ENCODE data around the gene CDC25C.

GRCh38 chr5:138258704-138259292, 72.8 kb downstream of the CDC25C start:
- TF ChIP-seq USF2 (IDR thresholded peaks at IDR 0.05; ENCODE audit: borderline replicate concordance, low read depth, low read length) (no peak), CTCF (IDR thresholded peaks at IDR 0.05) (no peak), NRF1 (IDR thresholded peaks at IDR 0.05; ENCODE audit: low read depth, low read length) (no peak), SMC3 (IDR thresholded peaks at IDR 0.05; ENCODE audit: low read depth, low read length) (no peak), RCOR1 (IDR thresholded peaks at IDR 0.05; ENCODE audit: low read length) (no peak), EP300 (IDR thresholded peaks at IDR 0.05; ENCODE audit: borderline replicate concordance in 1 of 2, low read depth in 1 of 2, low read length in 1 of 2) (no peak), GABPA (IDR thresholded peaks at IDR 0.05; ENCODE audit: low read depth) (no peak), CHD2 (IDR thresholded peaks at IDR 0.05; ENCODE audit: low read length, partially characterized antibody) (no peak), TEAD4 (IDR thresholded peaks at IDR 0.05; ENCODE audit: borderline replicate concordance, insufficient read depth) (no peak), RAD21 (IDR thresholded peaks at IDR 0.05; ENCODE audit: low read length) (no peak), EZH2phosphoT487 (IDR thresholded peaks at IDR 0.05; ENCODE audit: borderline replicate concordance, low read depth) (no peak), YY1 (IDR thresholded peaks at IDR 0.05; ENCODE audit: low read depth) (no peak)
- TF ChIP-seq, protein P1, sequence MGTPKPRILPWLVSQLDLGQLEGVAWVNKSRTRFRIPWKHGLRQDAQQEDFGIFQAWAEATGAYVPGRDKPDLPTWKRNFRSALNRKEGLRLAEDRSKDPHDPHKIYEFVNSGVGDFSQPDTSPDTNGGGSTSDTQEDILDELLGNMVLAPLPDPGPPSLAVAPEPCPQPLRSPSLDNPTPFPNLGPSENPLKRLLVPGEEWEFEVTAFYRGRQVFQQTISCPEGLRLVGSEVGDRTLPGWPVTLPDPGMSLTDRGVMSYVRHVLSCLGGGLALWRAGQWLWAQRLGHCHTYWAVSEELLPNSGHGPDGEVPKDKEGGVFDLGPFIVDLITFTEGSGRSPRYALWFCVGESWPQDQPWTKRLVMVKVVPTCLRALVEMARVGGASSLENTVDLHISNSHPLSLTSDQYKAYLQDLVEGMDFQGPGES (IDR thresholded peaks at IDR 0.05; ENCODE audit: low read depth, low read length) = no peak
- TF ChIP-seq, protein P2, sequence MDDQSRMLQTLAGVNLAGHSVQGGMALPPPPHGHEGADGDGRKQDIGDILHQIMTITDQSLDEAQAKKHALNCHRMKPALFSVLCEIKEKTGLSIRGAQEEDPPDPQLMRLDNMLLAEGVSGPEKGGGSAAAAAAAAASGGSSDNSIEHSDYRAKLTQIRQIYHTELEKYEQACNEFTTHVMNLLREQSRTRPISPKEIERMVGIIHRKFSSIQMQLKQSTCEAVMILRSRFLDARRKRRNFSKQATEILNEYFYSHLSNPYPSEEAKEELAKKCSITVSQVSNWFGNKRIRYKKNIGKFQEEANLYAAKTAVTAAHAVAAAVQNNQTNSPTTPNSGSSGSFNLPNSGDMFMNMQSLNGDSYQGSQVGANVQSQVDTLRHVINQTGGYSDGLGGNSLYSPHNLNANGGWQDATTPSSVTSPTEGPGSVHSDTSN (IDR thresholded peaks at IDR 0.05) = no peak

Data from SK-N-SH (cell line).